ENCODE data around the gene PIP5K1C. TPM values are rescaled to one million over a fixed set of nuclear protein-coding genes. Genes with fewer than 3 reads are reported as not detected.

PIP5K1C gene
- polyA plus RNA-seq, 1 donor from 2014 or later = 7.1 TPM

DNA sequence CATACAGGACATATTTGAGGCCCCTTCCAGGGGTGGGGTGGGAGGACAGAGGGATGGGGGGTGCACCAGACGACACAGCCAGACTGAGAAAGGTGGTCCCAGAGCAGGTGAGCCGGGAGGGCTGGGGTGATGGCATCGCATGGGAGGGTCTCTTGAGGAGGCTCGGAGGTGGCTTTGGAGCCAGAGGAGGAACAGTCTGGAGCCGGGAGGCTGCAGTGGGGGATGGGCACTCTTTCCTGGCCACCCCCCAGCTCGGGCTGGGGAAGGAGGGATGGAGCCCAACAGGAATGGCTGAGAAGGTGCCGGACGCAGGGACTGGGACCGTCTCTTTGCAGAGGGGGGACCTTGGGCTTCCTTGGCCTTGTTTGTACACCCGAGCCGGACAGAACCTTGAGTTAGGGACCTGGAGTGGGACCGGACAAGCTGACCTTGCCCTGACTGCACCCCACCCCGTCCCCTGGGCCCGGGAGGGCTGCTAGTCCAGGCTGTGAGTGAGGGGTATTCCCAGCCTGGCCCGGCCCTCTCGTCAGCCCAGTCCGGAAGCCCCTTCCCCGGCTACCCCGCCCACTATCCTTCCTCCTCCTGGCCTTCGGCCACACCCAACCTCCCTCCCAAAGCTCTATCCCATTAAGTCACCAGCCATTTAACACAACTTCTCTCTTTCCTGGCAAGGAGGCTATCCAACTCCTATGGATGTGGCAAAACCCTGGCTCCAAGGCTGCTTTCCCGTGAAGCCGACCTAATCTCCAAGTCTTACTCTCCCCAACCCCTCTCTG lies 92.8 kb downstream of the PIP5K1C start:
- no peak overlapping the region for H3K4me3 ChIP-seq (ENCODE audit: low read length)
- no peak overlapping the region for H3K4me2 ChIP-seq (ENCODE audit: low read length)
- TF ChIP-seq, protein P1, sequence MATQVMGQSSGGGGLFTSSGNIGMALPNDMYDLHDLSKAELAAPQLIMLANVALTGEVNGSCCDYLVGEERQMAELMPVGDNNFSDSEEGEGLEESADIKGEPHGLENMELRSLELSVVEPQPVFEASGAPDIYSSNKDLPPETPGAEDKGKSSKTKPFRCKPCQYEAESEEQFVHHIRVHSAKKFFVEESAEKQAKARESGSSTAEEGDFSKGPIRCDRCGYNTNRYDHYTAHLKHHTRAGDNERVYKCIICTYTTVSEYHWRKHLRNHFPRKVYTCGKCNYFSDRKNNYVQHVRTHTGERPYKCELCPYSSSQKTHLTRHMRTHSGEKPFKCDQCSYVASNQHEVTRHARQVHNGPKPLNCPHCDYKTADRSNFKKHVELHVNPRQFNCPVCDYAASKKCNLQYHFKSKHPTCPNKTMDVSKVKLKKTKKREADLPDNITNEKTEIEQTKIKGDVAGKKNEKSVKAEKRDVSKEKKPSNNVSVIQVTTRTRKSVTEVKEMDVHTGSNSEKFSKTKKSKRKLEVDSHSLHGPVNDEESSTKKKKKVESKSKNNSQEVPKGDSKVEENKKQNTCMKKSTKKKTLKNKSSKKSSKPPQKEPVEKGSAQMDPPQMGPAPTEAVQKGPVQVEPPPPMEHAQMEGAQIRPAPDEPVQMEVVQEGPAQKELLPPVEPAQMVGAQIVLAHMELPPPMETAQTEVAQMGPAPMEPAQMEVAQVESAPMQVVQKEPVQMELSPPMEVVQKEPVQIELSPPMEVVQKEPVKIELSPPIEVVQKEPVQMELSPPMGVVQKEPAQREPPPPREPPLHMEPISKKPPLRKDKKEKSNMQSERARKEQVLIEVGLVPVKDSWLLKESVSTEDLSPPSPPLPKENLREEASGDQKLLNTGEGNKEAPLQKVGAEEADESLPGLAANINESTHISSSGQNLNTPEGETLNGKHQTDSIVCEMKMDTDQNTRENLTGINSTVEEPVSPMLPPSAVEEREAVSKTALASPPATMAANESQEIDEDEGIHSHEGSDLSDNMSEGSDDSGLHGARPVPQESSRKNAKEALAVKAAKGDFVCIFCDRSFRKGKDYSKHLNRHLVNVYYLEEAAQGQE (IDR thresholded peaks at IDR 0.05; ENCODE audit: borderline replicate concordance) = no peak
- TF ChIP-seq RAD21 (conservative IDR thresholded peaks at IDR 0.05) = no peak
- TF ChIP-seq, protein P2, sequence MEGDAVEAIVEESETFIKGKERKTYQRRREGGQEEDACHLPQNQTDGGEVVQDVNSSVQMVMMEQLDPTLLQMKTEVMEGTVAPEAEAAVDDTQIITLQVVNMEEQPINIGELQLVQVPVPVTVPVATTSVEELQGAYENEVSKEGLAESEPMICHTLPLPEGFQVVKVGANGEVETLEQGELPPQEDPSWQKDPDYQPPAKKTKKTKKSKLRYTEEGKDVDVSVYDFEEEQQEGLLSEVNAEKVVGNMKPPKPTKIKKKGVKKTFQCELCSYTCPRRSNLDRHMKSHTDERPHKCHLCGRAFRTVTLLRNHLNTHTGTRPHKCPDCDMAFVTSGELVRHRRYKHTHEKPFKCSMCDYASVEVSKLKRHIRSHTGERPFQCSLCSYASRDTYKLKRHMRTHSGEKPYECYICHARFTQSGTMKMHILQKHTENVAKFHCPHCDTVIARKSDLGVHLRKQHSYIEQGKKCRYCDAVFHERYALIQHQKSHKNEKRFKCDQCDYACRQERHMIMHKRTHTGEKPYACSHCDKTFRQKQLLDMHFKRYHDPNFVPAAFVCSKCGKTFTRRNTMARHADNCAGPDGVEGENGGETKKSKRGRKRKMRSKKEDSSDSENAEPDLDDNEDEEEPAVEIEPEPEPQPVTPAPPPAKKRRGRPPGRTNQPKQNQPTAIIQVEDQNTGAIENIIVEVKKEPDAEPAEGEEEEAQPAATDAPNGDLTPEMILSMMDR (IDR thresholded peaks at IDR 0.05; ENCODE audit: poor library complexity, severe bottlenecking) = no peak
- no peak for TF ChIP-seq SMC3 (conservative IDR thresholded peaks at IDR 0.05; ENCODE audit: poor library complexity)
- H3K27me3 ChIP-seq (ENCODE audit: insufficient read depth, low read depth, low read length) = peaks cover 32% of the 10 kb centered on the region
- no peak overlapping the region for H3K27ac ChIP-seq (ENCODE audit: low read length)
- no peaks in the 10 kb centered on the region for H3K9me2 ChIP-seq (ENCODE audit: insufficient read depth, low read length)
- H3K79me2 ChIP-seq (replicated peaks; ENCODE audit: insufficient read depth, low read length) = no peaks in the 10 kb centered on the region
- H3K9me3 ChIP-seq (ENCODE audit: low read length) = no peaks in the 10 kb centered on the region
- no peaks in the 10 kb centered on the region for H3F3A ChIP-seq (ENCODE audit: insufficient read depth, low read length, poor library complexity, severe bottlenecking)
- H2AFZ ChIP-seq (ENCODE audit: low read depth, low read length) = no peak overlapping the region
- H4K20me1 ChIP-seq (ENCODE audit: insufficient read depth) = no peaks in the 10 kb centered on the region
- no peaks in the 10 kb centered on the region for H3K36me3 ChIP-seq (ENCODE audit: insufficient read depth, low read length)
- no peak overlapping the region for H3K9ac ChIP-seq (ENCODE audit: low read length)

DNA sequence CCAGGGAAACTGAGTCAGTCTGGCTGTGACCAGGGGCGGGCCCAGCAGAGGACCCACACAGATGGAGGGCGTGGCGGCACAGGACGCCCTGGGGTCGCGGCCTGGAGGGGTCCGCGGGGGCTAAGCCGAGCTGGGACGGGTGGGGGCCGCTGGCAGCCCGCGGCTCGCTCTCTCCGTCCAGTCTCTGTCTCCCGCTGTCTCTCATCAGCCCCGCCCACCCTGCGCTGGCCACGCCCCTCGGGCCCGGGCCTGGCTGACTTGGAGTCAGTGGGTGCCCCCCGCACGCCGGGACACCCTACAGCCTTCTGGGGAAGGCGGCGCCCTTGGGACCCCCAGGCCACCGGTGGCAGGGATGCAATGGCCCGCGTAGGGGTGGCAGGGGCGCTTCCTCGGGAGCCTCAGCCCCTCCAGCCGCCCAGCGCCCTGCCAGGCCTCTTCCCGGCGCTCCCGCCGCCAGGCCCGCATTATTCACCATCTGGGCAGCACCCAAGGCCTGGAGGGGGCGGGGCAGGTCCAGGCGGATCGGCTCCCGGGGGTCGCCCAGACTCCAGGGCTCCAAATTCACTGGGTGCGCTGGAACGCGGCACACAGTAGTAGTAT lies 93.5 kb downstream of the PIP5K1C start, which contains the start of gene TBXA2R:
TSS of gene TBXA2R (minus strand) at position 186 of the 600 bp plus-strand sequence. CDS start 6,241 bp downstream, outside the sequence.
- H3K79me2 ChIP-seq (replicated peaks; ENCODE audit: insufficient read depth, low read length) = no peaks in the 10 kb centered on the region
- no peaks in the 10 kb centered on the region for H4K20me1 ChIP-seq (ENCODE audit: insufficient read depth)
- no peak within 1 kb of the TSS for H3K9ac ChIP-seq (ENCODE audit: low read length)
- no peaks in the 10 kb centered on the region for H3K9me3 ChIP-seq (ENCODE audit: low read length)
- H3F3A ChIP-seq (ENCODE audit: insufficient read depth, low read length, poor library complexity, severe bottlenecking) = no peaks in the 10 kb centered on the region
- H3K27ac ChIP-seq (ENCODE audit: low read length) = no peak within 1 kb of the TSS
- no peak within 1 kb of the TSS for H3K4me2 ChIP-seq (ENCODE audit: low read length)
- no peaks in the 10 kb centered on the region for H3K9me2 ChIP-seq (ENCODE audit: insufficient read depth, low read length)
- H3K27me3 ChIP-seq (ENCODE audit: insufficient read depth, low read depth, low read length) = peaks cover 32% of the 10 kb centered on the region
- H3K4me3 ChIP-seq (ENCODE audit: low read length) = no peak within 1 kb of the TSS
- no peaks in the 10 kb centered on the region for H3K36me3 ChIP-seq (ENCODE audit: insufficient read depth, low read length)
- TF ChIP-seq MXI1 (conservative IDR thresholded peaks at IDR 0.05; ENCODE audit: poor library complexity, severe bottlenecking) (no peak), RAD21 (conservative IDR thresholded peaks at IDR 0.05) (no peak), POLR2AphosphoS5 (IDR thresholded peaks at IDR 0.05) (no peak), TAF1 (IDR thresholded peaks at IDR 0.05; ENCODE audit: low read depth) (no peak), SMC3 (conservative IDR thresholded peaks at IDR 0.05; ENCODE audit: poor library complexity) (no peak), EP300 (conservative IDR thresholded peaks at IDR 0.05; ENCODE audit: poor library complexity, severe bottlenecking) (no peak), EZH2 (IDR thresholded peaks at IDR 0.05; ENCODE audit: borderline replicate concordance, insufficient read depth, low read length, poor library complexity, severe bottlenecking) (no peak)
- TF ChIP-seq, protein P1 (IDR thresholded peaks at IDR 0.05; ENCODE audit: borderline replicate concordance) = no peak
- TF ChIP-seq, protein P2 (IDR thresholded peaks at IDR 0.05; ENCODE audit: poor library complexity, severe bottlenecking) = no peak
- H2AFZ ChIP-seq (ENCODE audit: low read depth, low read length) = no peak within 1 kb of the TSS
